ENCODE measurements around the gene RASSF3.
"Not testable (repeated sequence)": the region's sequence is repeated elsewhere in the genome, so short reads cannot be mapped to it uniquely, and the experiment has no call there.

Gene RASSF3

DNA sequence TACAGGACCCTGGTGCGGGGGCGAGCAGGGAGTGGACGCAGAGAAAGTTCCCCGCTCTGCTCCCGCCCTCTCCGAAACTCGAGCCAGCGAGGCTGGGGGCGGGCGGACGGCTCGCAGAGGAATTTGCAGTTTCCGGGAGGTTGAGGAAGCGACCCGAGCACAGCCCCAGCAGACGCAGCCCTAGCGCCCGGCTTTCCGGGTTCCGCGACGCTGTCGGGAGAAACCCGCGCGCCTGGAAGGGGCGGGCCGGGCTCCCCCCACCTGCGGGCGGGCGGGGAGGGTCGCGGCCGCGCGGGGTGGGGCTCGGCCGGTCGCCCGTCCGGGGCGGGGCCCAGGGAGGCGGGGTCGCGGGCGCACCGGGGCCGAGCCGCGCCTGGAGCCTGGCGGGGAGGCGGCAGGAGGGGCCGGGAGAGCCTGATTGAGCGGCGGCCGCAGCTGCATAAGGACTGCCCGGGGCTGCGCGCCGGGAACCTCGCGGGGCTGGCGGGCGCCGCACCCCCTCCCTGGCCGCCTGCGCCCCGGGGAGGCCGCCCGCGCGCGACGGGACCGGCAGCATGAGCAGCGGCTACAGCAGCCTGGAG, at the start of gene RASSF3:
Gene RASSF3 (plus strand): TSS at position 417 of the 581 bp plus-strand sequence. CDS start 138 bp downstream, at position 555.
- no peak for FAIRE-seq

DNA sequence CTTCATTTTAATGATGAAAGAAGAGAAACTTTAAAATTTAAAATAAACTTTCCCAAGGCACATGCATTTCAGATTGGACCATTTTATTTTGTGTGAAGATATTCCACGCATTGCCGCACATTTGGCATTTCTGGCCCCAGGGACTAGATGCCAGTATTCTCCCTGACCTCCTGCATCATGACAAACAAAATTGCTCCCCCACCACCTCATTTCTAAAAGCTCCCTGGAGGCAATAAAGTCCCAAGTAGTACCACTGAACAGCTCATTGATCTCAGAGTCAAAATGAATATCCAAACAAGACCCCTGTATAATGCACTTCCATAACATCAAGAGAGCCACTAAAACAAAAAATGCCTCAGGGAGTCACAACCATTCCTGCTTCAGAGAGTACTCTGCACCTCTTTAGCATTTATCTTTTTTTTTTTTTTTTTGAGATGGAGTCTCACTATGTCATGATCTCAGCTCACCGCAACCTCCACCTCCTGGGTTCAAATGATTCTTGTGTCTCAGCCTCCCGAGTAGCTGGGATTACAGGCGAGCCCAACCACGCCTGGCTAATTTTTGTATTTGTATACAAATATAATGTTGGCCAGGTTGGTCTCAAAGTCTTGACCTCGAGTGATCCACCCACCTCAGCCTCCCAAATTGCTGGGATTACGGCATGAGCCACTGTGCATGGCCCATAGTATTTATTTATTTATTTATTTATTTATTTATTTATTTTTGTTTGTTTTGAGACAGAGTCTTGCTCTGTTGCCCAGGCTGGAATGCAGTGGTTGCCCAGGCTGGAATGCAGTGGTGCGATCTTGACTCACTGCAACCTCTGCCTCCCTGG, 48.8 kb upstream of the RASSF3 start:
- FAIRE-seq, result no peak

DNA sequence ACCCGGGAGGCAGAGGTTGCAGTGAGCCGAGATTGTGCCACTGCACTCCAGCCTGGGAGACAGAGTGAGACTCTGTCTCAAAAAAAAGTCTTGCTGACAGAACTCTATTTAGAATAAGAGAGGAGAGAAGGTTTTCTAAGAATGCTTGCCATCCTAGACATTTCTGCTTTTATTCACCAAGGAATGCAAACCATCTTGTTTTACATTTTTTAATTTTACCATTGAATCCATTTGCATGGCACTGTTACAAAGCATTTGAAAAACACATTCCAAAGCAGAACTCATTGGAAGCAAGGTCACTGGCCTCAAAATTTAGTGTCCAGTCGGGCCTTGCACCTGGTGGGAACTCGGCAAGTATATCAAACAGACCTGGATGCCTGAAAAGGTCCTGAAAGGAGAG, 44.2 kb upstream of the RASSF3 start:
- no peak for FAIRE-seq

- no peak for FAIRE-seq
These were observed 43.3 kb upstream of the RASSF3 start for GRCh38 chr12:64566831-64567517.

DNA sequence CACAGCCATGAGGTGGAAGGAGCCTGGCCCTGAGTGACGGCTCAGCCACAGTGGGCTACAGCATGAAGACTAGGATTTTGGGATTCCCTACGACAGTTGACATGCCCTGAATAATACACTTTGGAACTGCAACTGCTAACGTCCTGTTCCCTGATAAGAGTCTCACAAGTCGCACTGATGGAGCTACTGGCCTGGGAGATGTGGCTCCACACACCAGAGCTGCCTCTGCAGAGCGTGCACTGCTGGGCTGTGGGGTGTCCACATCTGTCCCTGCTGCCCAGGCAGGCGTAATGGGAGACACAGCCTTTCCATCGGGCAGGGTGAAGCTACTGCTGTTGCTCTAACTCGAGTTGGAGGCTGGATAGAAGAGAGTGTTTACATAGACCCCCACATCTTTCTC, 42.7 kb upstream of the RASSF3 start:
- no peak for FAIRE-seq

- no peak for FAIRE-seq
These were observed 42.0 kb upstream of the RASSF3 start for GRCh38 chr12:64568298-64568697.

- FAIRE-seq, result no peak
These were observed 40.2 kb upstream of the RASSF3 start for GRCh38 chr12:64569923-64570691.

DNA sequence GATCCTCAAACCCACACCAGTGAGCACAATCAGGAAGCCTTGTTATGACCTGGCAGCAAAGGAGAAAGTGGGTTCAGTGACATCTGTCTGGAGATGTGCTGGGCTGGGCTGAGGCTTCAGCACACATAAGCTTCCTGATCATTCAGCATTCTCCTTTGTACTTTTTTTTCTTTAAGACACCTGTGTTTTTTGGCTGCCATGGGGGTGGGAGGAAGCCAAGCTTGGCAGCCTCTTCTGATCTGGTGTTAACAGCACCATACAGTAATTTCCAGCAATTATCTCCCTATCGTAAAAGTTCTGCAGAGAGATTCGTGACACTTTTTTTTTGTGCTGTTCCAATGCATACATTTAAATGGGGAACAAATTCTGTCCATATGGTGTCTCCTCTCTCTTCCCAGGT, 38.9 kb upstream of the RASSF3 start:
- FAIRE-seq, result no peak

DNA sequence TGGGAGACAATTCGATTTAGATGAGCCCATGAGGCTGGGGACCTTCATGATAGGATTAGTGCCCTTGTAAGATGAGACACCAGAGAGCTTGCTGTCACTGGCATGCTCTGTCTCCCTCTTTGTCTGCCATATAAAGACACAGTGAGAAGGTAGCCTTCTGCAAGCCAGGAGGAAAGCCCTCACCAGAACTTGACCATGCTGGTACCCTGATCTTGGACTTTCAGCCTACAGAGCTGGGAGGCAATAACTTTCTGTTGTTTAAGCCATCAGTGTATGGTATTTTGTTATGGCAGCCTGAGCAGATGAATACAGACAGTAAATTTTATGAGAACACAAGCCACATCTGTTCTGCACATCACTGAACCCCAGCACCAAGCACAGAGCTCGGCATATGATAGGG, 38.1 kb upstream of the RASSF3 start:
- FAIRE-seq, result no peak

- FAIRE-seq, result no peak
These were observed 35.5 kb upstream of the RASSF3 start for GRCh38 chr12:64574837-64575236.

DNA sequence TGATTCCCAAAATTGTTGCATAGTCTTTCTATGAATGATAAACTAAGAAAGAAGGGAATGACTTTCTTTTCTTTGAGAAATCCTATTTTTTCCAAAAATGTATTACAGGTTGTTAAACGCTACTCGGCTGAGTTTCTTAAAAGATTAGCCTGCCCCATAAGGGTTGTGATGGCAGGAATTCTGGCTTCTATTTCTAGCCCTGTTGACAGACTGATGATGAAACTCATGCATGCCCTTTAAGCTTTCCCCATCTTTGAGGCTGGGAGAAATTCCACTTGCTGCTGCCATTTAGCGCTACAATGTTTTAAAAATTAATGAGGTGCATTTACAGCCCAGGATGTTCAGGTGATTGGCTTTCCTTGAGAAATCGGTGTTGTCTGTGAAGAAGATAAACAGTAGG, 33.2 kb upstream of the RASSF3 start:
- FAIRE-seq, result no peak

DNA sequence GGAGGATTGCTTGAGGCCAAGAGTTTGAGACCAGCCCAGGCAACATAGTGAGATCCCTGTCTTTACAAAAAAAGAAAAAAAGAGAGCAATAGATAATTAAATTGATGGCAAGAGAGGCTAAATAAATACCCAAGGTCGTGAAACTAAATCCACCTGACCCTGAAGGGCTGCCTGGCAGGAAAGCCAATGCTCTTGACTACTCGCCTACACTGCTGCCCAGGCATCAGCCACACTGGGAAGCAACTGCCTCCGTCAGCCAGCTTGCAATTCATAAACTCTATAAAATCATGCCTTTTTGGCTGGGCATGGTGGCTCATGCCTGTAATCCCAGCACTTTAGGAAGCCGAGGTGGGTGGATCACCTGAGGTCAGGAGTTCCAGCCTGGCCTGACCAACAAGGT, 31.7 kb upstream of the RASSF3 start:
- no peak for FAIRE-seq

- no peak for FAIRE-seq
These were observed 29.6 kb upstream of the RASSF3 start for GRCh38 chr12:64580681-64581080.

- no peak for FAIRE-seq
These were observed 28.2 kb upstream of the RASSF3 start for GRCh38 chr12:64582114-64582513.

DNA sequence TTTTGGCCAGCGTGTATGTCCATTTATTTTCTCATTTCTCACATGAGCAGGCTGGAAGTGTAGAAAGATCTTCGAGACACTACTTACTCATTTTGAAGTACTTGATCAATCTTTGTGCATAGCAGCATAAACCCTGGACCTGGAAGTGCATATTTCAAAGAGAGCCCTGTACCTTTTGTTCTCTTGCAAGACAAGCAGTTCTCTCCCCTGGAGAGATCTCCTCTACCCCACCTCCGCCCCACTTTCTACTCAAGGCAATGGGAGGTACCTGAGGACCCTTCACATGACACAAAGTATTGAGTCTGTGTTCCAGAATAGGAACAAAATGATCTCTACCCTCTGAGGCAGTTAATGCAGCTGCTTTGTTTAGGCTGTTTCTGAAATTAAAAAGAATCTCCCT, 27.4 kb upstream of the RASSF3 start:
- FAIRE-seq, result no peak

- not testable (repeated sequence) for FAIRE-seq
These were observed 26.9 kb upstream of the RASSF3 start for GRCh38 chr12:64583395-64583770.

- peak; percentile 37 for FAIRE-seq
These were observed 26.4 kb upstream of the RASSF3 start for GRCh38 chr12:64583771-64584421.

- no peak for FAIRE-seq
These were observed 25.2 kb upstream of the RASSF3 start for GRCh38 chr12:64585104-64585503.

DNA sequence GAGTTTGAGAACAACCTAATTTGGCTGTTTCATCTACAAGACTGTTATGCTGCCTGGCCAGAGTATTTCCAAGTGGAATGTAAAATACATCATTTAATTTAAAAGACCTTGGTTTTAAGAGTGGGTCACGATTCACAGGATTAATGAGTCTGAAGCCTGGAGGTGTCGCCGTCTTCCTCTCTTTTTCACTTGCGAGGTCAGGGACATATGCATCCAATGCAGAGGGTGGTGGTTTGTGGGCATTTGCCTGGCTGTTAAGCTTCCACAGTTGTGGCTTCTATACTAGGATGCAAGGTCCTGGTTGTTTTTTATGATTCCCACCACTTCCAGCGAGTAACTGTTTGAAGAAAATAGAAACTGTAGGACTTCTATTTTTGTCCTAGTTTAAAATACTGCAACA, 22.8 kb upstream of the RASSF3 start:
- FAIRE-seq, result no peak

GRCh38 chr12:64590183-64590582, 20.1 kb upstream of the RASSF3 start:
- no peak for FAIRE-seq

- no peak for FAIRE-seq
These were observed 14.2 kb upstream of the RASSF3 start for GRCh38 chr12:64595863-64596793.

Data from endometrium (tissue), 2 donors.